HG03575 (cell line): Measurements from ENCODE around the gene NDFIP1.
"Not testable (repeated sequence)": the region's sequence is repeated elsewhere in the genome, so short reads cannot be mapped to it uniquely, and the experiment has no call there.

Source experiments
- ATAC-seq: cut with Tn5 transposase; IDR thresholded peaks from one replicate; pipeline ENCODE4 v1.9.1; 2021; ENCODE audit not compliant: unreplicated experiment, insufficient number of reproducible peaks, low FRiP score; ENCODE audit errors: extremely low read depth

The NDFIP1 gene

GRCh38 chr5:142145106-142145900 lies 36.7 kb downstream of the NDFIP1 start:
- ATAC-seq: peak; percentile 61

- no peak for ATAC-seq
These were observed 40.8 kb downstream of the NDFIP1 start for GRCh38 chr5:142149363-142149762.

- ATAC-seq: no peak
These were observed 41.9 kb downstream of the NDFIP1 start for GRCh38 chr5:142150431-142150830.

GRCh38 chr5:142151436-142152383 lies 43.1 kb downstream of the NDFIP1 start:
- no peak for ATAC-seq

- no peak for ATAC-seq
These were observed 43.8 kb downstream of the NDFIP1 start for GRCh38 chr5:142152384-142152732.

- no peak for ATAC-seq
These were observed 45.3 kb downstream of the NDFIP1 start for GRCh38 chr5:142153674-142154448.

GRCh38 chr5:142154449-142154841 lies 45.9 kb downstream of the NDFIP1 start:
- ATAC-seq: not testable (repeated sequence)

- ATAC-seq: no peak
These were observed 48.4 kb downstream of the NDFIP1 start for GRCh38 chr5:142156839-142157463.

- ATAC-seq: no peak
These were observed 50.8 kb downstream of the NDFIP1 start for GRCh38 chr5:142159354-142159753.

GRCh38 chr5:142164315-142164714 lies 55.7 kb downstream of the NDFIP1 start:
- no peak for ATAC-seq

GRCh38 chr5:142166754-142167153 lies 58.2 kb downstream of the NDFIP1 start:
- ATAC-seq: no peak

- ATAC-seq: no peak
These were observed 58.9 kb downstream of the NDFIP1 start for GRCh38 chr5:142167458-142167857.

GRCh38 chr5:142168365-142168764 lies 59.8 kb downstream of the NDFIP1 start:
- no peak for ATAC-seq

- no peak for ATAC-seq
These were observed 61.8 kb downstream of the NDFIP1 start for GRCh38 chr5:142170254-142170953.

- ATAC-seq: no peak
These were observed 62.7 kb downstream of the NDFIP1 start for GRCh38 chr5:142171270-142171669.

GRCh38 chr5:142175039-142175438 lies 66.5 kb downstream of the NDFIP1 start:
- no peak for ATAC-seq

- ATAC-seq: no peak
These were observed 67.0 kb downstream of the NDFIP1 start for GRCh38 chr5:142175461-142176142.

GRCh38 chr5:142176255-142176654 lies 67.7 kb downstream of the NDFIP1 start:
- no peak for ATAC-seq
